GM20000 (cell line): Measurements from ENCODE around the gene NAALADL2.

Source experiments
- DNase-seq: peaks from one replicate; pipeline ENCODE4 v3.0.0; 2012; ENCODE audit warnings: low spot score
- TF ChIP-seq, protein P1 (sequence below): IDR thresholded peaks from 2 replicates; pipeline ENCODE4 v1.5.1; 2012; ENCODE audit warnings: mild to moderate bottlenecking, control low read depth; ENCODE audit errors: extremely low read depth, missing control alignments

The NAALADL2 gene

DNA sequence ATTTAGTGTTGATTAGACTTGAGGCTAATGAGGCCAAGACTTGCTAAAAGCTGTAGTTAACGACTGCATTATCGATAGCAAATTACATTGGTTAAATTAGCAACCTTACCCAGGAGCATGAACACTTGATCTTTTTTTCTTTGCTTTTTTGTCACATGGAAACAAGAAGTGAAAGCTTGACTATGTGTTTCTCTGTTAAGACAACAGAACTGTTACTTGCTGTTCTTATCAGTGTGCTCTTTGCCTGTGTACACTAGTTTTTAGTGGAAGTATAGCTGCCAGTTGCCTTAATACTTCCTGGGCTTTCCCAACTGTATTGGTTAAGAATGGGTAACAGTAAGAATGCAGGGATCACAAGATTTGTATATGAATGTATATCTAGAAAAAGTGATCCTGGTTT, 625.5 kb downstream of the NAALADL2 start:
- TF ChIP-seq, protein P1, sequence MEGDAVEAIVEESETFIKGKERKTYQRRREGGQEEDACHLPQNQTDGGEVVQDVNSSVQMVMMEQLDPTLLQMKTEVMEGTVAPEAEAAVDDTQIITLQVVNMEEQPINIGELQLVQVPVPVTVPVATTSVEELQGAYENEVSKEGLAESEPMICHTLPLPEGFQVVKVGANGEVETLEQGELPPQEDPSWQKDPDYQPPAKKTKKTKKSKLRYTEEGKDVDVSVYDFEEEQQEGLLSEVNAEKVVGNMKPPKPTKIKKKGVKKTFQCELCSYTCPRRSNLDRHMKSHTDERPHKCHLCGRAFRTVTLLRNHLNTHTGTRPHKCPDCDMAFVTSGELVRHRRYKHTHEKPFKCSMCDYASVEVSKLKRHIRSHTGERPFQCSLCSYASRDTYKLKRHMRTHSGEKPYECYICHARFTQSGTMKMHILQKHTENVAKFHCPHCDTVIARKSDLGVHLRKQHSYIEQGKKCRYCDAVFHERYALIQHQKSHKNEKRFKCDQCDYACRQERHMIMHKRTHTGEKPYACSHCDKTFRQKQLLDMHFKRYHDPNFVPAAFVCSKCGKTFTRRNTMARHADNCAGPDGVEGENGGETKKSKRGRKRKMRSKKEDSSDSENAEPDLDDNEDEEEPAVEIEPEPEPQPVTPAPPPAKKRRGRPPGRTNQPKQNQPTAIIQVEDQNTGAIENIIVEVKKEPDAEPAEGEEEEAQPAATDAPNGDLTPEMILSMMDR, result no peak
- no peak for DNase-seq

DNA sequence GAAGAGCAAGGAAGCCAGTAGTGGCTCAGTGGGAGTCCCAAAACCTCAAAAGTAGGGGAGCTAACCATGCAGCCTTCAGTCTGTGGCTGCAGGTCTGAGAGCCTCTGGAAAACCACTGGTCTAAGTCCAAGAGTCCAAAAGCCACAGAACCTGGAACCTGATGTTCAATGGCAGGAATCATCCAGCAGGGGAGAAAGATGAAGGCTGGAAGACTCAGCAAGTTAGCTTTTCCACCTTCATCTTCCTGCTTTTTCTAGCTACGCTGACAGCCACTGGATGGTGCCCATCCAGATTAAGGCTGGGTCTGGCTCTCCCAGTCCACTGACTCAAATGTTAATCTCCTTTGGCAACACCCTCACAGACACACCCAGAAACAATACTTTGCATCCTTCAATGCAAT, 626.3 kb downstream of the NAALADL2 start:
- TF ChIP-seq, protein P1, result no peak
- DNase-seq, result no peak

DNA sequence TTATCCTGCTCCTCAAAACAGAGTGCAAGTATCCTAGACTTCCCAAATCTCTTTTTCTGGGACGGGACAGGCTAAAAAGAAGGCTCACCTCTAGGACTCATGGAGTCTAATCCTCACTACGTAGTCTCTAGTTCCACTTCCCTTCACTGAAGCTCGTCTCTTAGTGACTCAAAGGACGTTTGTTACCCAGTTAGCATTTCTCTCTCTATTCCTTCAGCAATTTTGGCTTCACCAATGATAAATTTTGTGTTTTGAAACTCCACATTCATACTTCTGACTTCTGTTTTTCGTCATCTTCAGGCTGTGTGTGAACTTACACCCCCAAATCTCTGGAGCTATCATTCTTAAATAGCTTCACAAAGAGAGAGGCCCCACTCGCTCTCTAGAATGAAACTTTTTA, 627.1 kb downstream of the NAALADL2 start:
- peak; percentile 14 for DNase-seq
- TF ChIP-seq, protein P1, result no peak

DNA sequence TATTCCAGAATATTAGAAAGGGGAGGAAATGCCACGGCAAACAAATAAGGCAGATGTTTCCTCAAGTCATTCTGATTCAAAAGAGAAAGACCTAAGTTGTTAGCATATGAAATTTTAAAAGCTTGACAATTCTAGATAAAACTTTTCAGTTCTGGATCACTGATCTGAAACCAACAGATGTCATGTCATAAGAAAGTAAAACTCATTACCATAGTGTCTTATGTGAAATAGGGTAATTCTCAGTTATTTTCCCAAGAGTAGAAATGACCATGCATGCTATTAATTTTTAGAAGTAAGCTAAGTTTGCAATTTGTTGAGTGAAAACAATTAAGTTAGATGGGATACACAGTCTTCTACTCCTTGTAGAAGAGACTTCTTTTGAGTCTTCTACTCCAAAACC, 630.3 kb downstream of the NAALADL2 start:
- TF ChIP-seq, protein P1, result no peak
- peak; percentile 28 for DNase-seq

DNA sequence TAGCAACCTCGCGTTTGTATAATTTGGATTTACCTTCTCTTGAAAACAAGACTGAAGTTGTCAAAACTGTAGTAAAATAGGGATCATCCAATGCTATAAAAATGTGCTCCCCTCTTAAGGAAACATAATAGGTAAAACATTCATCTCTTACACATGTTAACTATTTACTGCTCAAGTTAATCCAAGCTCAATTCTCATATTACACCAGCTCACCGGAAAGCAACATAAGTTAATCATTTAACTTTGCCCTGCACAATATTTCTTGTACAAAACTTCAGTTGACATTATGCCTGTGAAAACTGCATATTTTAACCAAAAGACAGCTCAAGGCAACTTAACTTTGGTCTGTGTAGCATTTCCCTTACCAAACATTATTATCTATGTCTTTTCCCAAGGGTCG, 634.2 kb downstream of the NAALADL2 start:
- no peak for DNase-seq
- TF ChIP-seq, protein P1, result no peak

DNA sequence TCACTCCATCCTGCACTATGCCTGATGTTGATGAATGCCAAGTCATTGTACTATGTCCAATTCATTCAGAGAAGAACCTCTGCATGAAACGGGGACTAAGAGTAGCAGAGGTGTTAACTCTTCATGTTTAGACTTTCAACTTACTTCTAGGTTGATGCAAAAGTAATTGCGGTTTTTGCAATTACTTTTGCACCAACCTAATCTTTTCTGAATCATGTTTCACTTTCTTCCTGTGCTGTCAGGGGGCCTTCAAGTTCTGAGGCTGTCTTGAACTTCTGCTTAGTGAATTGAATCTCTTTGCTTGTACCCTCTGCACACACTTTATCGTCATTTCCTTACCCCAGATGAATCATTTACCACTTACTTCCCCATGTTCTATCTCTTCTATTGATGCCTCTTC, 636.2 kb downstream of the NAALADL2 start:
- peak; percentile 15 for DNase-seq
- TF ChIP-seq, protein P1, result no peak

DNA sequence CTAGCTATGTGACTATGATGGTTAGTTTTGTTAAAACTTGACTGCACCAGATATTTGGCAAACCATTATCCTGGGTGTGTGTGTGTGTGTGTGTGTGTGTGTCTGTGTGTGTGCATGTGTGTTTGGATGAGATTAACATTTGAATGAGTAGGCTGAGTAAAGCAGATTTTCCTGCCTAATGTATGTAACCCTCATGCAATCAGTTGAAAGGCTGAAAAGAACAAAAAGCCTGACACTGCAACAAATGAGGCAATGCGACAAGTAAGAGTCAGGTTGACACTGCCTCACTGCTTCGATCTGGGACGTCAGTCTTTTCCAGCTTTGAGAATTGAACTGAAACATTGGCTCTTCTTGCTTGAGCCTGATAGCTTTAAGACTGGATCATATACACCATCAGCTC, 643.0 kb downstream of the NAALADL2 start:
- DNase-seq, result no peak
- TF ChIP-seq, protein P1, result no peak
